GM12878 (cell line): ENCODE measurements around the gene DDX55. TPM values are rescaled to one million over a fixed set of nuclear protein-coding genes. Genes with fewer than 3 reads are reported as not detected.

ENCODE experiments used
- CREB1 ChIP-seq: IDR thresholded peaks from 2 replicates; pipeline ENCODE4 v1.6.1; 2012; ENCODE audit warnings: low read depth, mild to moderate bottlenecking, inconsistent platforms
- EP300 ChIP-seq, 2 experiments: fragments of 150-350 bp in 1 of 2; IDR thresholded peaks; 2 replicates each; pipeline ENCODE4 v1.6.1; 2011 to 2012; ENCODE audit warnings: low read depth in 2 of 2, low read length in 2 of 2, borderline replicate concordance in 1 of 2, improper control_type of control experiment in 1 of 2, inconsistent platforms in 1 of 2; ENCODE audit not compliant: control insufficient read depth in 1 of 2
- EZH2 ChIP-seq: IDR thresholded peaks from 2 replicates; pipeline ENCODE4 v1.6.1; 2012; ENCODE audit warnings: low read depth, mild to moderate bottlenecking, control low read depth, inconsistent platforms, low read length, borderline replicate concordance; ENCODE audit not compliant: control insufficient read depth
- FOS ChIP-seq: IDR thresholded peaks from 3 replicates; pipeline ENCODE4 v1.6.1; 2011; ENCODE audit warnings: borderline replicate concordance; ENCODE audit not compliant: insufficient read length; ENCODE audit errors: extremely low read depth
- polyA plus RNA-seq, 11 experiments: library from polyadenylated mRNA; depleted of rRNA in 4 of 11; unstranded in 6 of 11; stranded (reverse) in 5 of 11; fragments of >200 nt; fragmentation: Nextera tagmentation in 4 of 11; fragmentation: Illumina TruSeq in 1 of 11; extraction: Ambion mirVana in 4 of 11; extraction: Trizol in 1 of 11; gene quantifications; 1 replicate in 1 of 11; 2 replicates in 10 of 11; pipeline versions ENCODE4 v1.2.1 to v1.2.3, GENCODE V29; 2011 to 2016; ENCODE audit warnings: inconsistent platforms in 2 of 11, missing spikeins in 2 of 11, low read depth in 1 of 11
- total RNA-seq, 4 experiments: library from RNA; depleted of rRNA in 3 of 4; stranded (reverse); fragments of >200 nt in 3 of 4; fragmentation: Illumina TruSeq in 1 of 4; extraction: Trizol in 1 of 4; gene quantifications; 2 replicates each; pipeline versions ENCODE4 v1.2.1 to v1.2.3, GENCODE V29; 2013 to 2021
- TF ChIP-seq, protein P1 (sequence below): fragments of 150-350 bp; IDR thresholded peaks from 2 replicates; pipeline ENCODE4 v1.6.1; 2016; ENCODE audit warnings: low read depth, low read length
- TF ChIP-seq, protein P2 (sequence below): IDR thresholded peaks from 2 replicates; pipeline ENCODE4 v1.6.1; 2011; ENCODE audit warnings: borderline replicate concordance, low read depth, mild to moderate bottlenecking, moderate library complexity, mixed read lengths, low read length; ENCODE audit not compliant: insufficient read depth; ENCODE audit errors: extremely low read length
- TF ChIP-seq, protein P3 (sequence below): IDR thresholded peaks from 2 replicates; pipeline ENCODE4 v1.6.1; 2012; ENCODE audit warnings: low read depth, low read length, improper control_type of control experiment

The DDX55 gene
- total and polyA plus RNA-seq, 10 of the 15 experiments (the other 5 are each of a cell fraction or from before 2014, with no cell fraction given): 4.5 to 42.4 (median 33.4) TPM

DNA sequence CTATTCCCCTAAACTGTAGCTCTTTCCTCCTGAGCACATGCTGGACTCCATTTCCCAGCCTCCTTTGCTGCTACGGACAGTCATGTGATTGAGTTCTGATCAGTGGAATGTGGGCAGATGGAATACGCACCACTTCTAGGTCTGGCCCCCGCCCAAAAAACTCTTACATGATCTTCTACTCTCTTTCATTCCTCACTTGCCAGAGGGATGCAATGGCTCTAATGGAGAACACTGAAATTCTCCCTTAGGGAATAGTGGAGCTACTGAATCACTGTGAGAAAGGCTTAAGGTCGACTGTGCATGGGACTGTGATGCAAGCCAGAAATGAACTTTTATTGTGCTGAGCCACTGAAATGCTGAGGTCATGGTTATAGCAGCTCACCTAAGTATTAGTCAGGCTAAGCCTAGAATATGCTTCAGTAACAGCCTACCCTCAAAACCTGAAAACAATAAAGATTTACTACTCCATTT, 30.5 kb upstream of the DDX55 start (continued):
- TF ChIP-seq, protein P1, sequence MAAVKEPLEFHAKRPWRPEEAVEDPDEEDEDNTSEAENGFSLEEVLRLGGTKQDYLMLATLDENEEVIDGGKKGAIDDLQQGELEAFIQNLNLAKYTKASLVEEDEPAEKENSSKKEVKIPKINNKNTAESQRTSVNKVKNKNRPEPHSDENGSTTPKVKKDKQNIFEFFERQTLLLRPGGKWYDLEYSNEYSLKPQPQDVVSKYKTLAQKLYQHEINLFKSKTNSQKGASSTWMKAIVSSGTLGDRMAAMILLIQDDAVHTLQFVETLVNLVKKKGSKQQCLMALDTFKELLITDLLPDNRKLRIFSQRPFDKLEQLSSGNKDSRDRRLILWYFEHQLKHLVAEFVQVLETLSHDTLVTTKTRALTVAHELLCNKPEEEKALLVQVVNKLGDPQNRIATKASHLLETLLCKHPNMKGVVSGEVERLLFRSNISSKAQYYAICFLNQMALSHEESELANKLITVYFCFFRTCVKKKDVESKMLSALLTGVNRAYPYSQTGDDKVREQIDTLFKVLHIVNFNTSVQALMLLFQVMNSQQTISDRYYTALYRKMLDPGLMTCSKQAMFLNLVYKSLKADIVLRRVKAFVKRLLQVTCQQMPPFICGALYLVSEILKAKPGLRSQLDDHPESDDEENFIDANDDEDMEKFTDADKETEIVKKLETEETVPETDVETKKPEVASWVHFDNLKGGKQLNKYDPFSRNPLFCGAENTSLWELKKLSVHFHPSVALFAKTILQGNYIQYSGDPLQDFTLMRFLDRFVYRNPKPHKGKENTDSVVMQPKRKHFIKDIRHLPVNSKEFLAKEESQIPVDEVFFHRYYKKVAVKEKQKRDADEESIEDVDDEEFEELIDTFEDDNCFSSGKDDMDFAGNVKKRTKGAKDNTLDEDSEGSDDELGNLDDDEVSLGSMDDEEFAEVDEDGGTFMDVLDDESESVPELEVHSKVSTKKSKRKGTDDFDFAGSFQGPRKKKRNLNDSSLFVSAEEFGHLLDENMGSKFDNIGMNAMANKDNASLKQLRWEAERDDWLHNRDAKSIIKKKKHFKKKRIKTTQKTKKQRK: no peak
- TF ChIP-seq FOS: no peak
- no peak for TF ChIP-seq EZH2
- TF ChIP-seq, protein P2, sequence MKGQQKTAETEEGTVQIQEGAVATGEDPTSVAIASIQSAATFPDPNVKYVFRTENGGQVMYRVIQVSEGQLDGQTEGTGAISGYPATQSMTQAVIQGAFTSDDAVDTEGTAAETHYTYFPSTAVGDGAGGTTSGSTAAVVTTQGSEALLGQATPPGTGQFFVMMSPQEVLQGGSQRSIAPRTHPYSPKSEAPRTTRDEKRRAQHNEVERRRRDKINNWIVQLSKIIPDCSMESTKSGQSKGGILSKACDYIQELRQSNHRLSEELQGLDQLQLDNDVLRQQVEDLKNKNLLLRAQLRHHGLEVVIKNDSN: peak; percentile 46
- no peak for TF ChIP-seq CREB1
- no peak for TF ChIP-seq EP300 (IDR thresholded peaks at IDR 0.05; ENCODE audit: borderline replicate concordance in 1 of 2, control insufficient read depth in 1 of 2, low read depth in 2 of 2, low read length in 2 of 2)
- TF ChIP-seq, protein P3, sequence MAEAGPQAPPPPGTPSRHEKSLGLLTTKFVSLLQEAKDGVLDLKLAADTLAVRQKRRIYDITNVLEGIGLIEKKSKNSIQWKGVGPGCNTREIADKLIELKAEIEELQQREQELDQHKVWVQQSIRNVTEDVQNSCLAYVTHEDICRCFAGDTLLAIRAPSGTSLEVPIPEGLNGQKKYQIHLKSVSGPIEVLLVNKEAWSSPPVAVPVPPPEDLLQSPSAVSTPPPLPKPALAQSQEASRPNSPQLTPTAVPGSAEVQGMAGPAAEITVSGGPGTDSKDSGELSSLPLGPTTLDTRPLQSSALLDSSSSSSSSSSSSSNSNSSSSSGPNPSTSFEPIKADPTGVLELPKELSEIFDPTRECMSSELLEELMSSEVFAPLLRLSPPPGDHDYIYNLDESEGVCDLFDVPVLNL: no peak
